HepG2 (cell line): ENCODE measurements around the gene BTAF1. TPM values are rescaled to one million over a fixed set of nuclear protein-coding genes. Genes with fewer than 3 reads are reported as not detected.
A peak's percentile ranks its signal among the peaks of the same experiment; 100 is the strongest.

Experiments used
- CHD4 ChIP-seq: fragments of 200-600 bp; sonication (generic); IDR thresholded peaks from 2 replicates; pipeline ENCODE4 v1.7.0; 2017; ENCODE audit warnings: mild to moderate bottlenecking, low read length, borderline replicate concordance
- DBP ChIP-seq: sonication (generic); formaldehyde crosslinking; IDR thresholded peaks from 2 replicates; pipeline ENCODE4 v1.4.0; 2020; ENCODE audit warnings: missing genetic modification reagents; ENCODE audit errors: not compliant biosample characterization
- ETV5 ChIP-seq: IDR thresholded peaks from 2 replicates; pipeline ENCODE4 v1.6.1; 2018; ENCODE audit warnings: missing biosample characterization, missing genetic modification reagents, inconsistent platforms, borderline replicate concordance
- IKZF1 ChIP-seq: fragments of 450-650 bp; IDR thresholded peaks from 2 replicates; pipeline ENCODE4 v1.7.1; 2016
- JDP2 ChIP-seq: sonication (generic); formaldehyde crosslinking; IDR thresholded peaks from 2 replicates; pipeline ENCODE4 v1.8.1; 2022; ENCODE audit warnings: missing genetic modification reagents, borderline replicate concordance
- KIAA2018 ChIP-seq: sonication (generic); formaldehyde crosslinking; IDR thresholded peaks from 2 replicates; pipeline ENCODE4 v1.5.0; 2020; ENCODE audit warnings: mild to moderate bottlenecking, missing genetic modification reagents, borderline replicate concordance
- YEATS2 ChIP-seq: sonication (generic); formaldehyde crosslinking; IDR thresholded peaks from 2 replicates; pipeline ENCODE4 v1.4.0; 2020; ENCODE audit warnings: missing genetic modification reagents, borderline replicate concordance
- ZFP36L1 ChIP-seq: sonication (generic); formaldehyde crosslinking; IDR thresholded peaks from 2 replicates; pipeline ENCODE4 v1.8.0; 2022; ENCODE audit warnings: mild to moderate bottlenecking, missing genetic modification reagents, moderate library complexity
- ZHX2 ChIP-seq, 2 experiments: sonication (generic) in 1 of 2; formaldehyde crosslinking in 1 of 2; IDR thresholded peaks; 2 replicates each; pipeline versions ENCODE4 v1.6.1 to v1.9.0; 2014 to 2022; ENCODE audit warnings: antibody characterized with exemption in 1 of 2, borderline replicate concordance in 1 of 2, inconsistent platforms in 1 of 2, low read depth in 1 of 2, missing genetic modification reagents in 1 of 2
- ZNF143 ChIP-seq: sonication (generic); formaldehyde crosslinking; IDR thresholded peaks from 2 replicates; pipeline ENCODE4 v1.4.0; 2020; ENCODE audit warnings: missing genetic modification reagents
- polyA plus RNA-seq, 8 experiments: library from polyadenylated mRNA; depleted of rRNA in 3 of 8; stranded (reverse) in 7 of 8; unstranded in 1 of 8; fragments of >200 nt; fragmentation: Illumina TruSeq in 4 of 8; extraction: Trizol in 4 of 8; gene quantifications; 2 replicates each; pipeline versions ENCODE4 v1.2.1 to v1.2.3, GENCODE V29; 2011 to 2016; ENCODE audit warnings: low read depth in 4 of 8, missing spikeins in 1 of 8, mixed read lengths in 1 of 8; ENCODE audit not compliant: insufficient read depth in 1 of 8
- total RNA-seq, 5 experiments: library from RNA; depleted of rRNA; stranded (reverse); fragments of >200 nt; fragmentation: Illumina TruSeq; extraction: Trizol; gene quantifications; 2 replicates each; pipeline ENCODE4 v1.2.3, GENCODE V29; 2016; ENCODE audit warnings: low read depth in 1 of 5
- TF ChIP-seq, protein P1 (sequence below): conservative IDR thresholded peaks from 2 replicates; pipeline ENCODE4 v1.6.1; 2018; ENCODE audit warnings: missing genetic modification reagents

Gene BTAF1
- total and polyA plus RNA-seq, 2 of the 13 experiments (the other 11 are each of a cell fraction or from before 2014, with no cell fraction given): 38.6 to 54.1 TPM

- TF ChIP-seq KIAA2018 (CRISPR knock-in tag) (no peak), IKZF1 (no peak), DBP (no peak), CHD4 (no peak), JDP2 (CRISPR knock-in tag) (no peak), ZNF143 (no peak; the same call in none of the 2 replicates), ZFP36L1 (CRISPR knock-in tag) (no peak), YEATS2 (CRISPR knock-in tag) (peak; percentile 92; the same call in 1 of the 2 replicates), ZHX2 (IDR thresholded peaks at IDR 0.05; ENCODE audit: low read depth) (peak; percentile 89), ZHX2 (CRISPR knock-in tag; IDR thresholded peaks at IDR 0.05; ENCODE audit: borderline replicate concordance) (no peak; the same call in none of the 2 replicates), ETV5 (CRISPR knock-in tag) (peak; percentile 86)
- TF ChIP-seq, protein P1, sequence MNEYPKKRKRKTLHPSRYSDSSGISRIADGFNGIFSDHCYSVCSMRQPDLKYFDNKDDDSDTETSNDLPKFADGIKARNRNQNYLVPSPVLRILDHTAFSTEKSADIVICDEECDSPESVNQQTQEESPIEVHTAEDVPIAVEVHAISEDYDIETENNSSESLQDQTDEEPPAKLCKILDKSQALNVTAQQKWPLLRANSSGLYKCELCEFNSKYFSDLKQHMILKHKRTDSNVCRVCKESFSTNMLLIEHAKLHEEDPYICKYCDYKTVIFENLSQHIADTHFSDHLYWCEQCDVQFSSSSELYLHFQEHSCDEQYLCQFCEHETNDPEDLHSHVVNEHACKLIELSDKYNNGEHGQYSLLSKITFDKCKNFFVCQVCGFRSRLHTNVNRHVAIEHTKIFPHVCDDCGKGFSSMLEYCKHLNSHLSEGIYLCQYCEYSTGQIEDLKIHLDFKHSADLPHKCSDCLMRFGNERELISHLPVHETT (CRISPR knock-in tag): no peak
Measured at GRCh38 chr10:91923371-91924211, at the start of gene BTAF1 (continued).
